ENCODE measurements around the gene DSC3. TPM values are rescaled to one million over a fixed set of nuclear protein-coding genes. Genes with fewer than 3 reads are reported as not detected.

DSC3 gene
- polyA plus RNA-seq, 2 of the 4 experiments (the other 2 are of a cell fraction), result 0.76 to 2.2 TPM

- ATAC-seq (no peak), FAIRE-seq (no peak), DNase-seq (ENCODE audit: low read depth in 1 of 2, low spot score in 1 of 2) (no peak)
- Histone ChIP-seq H3K4me3 (no peak overlapping the region), H3K27ac (no peak overlapping the region), H3K4me1 (no peaks in the 10 kb centered on the region), H3K9me3 (no peaks in the 10 kb centered on the region), H3K4me2 (no peak overlapping the region)
- ChIA-PET CTCF (no interaction called here), POLR2A (no interaction called here)
- TF ChIP-seq, protein P1, sequence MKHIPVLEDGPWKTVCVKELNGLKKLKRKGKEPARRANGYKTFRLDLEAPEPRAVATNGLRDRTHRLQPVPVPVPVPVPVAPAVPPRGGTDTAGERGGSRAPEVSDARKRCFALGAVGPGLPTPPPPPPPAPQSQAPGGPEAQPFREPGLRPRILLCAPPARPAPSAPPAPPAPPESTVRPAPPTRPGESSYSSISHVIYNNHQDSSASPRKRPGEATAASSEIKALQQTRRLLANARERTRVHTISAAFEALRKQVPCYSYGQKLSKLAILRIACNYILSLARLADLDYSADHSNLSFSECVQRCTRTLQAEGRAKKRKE (CRISPR knock-in tag; IDR thresholded peaks at IDR 0.05; ENCODE audit: low read depth), result no peak
- TF ChIP-seq EHMT2 (IDR thresholded peaks at IDR 0.05; ENCODE audit: low read depth), result no peak
- TF ChIP-seq CBX8 (IDR thresholded peaks at IDR 0.05), result no peak
- TF ChIP-seq MAZ (IDR thresholded peaks at IDR 0.05; ENCODE audit: borderline replicate concordance, low read depth, low read length), result no peak
- 50% methylated on average over 1 of the region's 1 CpG for WGBS (ENCODE audit: missing lambda C conversion rate)
Measured at GRCh38 chr18:31064130-31064529, 21.6 kb upstream of the DSC3 start.

DNA sequence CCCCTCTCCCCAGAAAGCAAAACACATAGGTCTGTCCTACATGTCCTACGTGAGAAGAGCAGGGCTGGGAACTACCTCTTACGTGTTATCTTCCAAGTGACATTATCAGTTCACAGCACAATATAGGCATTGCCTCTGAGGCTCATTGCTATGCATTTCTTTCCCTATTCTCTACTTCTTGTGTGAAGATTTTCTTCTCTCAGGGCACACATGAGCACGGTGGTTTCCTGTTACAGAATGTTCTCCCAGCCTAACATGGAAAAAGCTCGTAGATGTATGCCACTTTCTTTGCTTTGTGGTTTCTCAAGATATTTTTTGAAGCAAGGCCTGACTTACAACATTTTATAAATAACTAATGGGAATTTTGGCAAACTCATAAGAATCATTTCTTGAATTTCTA is 19.4 kb upstream of the DSC3 start:
- no peak overlapping the region for H3K4me3 ChIP-seq
- TF ChIP-seq CHD4 (IDR thresholded peaks at IDR 0.05; ENCODE audit: borderline replicate concordance) (no peak), GATA3 (IDR thresholded peaks at IDR 0.05; ENCODE audit: borderline replicate concordance) (no peak)
- TF ChIP-seq, protein P2, sequence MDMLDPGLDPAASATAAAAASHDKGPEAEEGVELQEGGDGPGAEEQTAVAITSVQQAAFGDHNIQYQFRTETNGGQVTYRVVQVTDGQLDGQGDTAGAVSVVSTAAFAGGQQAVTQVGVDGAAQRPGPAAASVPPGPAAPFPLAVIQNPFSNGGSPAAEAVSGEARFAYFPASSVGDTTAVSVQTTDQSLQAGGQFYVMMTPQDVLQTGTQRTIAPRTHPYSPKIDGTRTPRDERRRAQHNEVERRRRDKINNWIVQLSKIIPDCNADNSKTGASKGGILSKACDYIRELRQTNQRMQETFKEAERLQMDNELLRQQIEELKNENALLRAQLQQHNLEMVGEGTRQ (IDR thresholded peaks at IDR 0.05), result no peak
- TF ChIP-seq, protein P1 (CRISPR knock-in tag; IDR thresholded peaks at IDR 0.05; ENCODE audit: low read depth), result no peak
- 47% methylated on average over 4 of the region's 4 CpGs for whole genome bisulfite sequencing (ENCODE audit: missing lambda C conversion rate)
- FAIRE-seq, result no peak
- no peak overlapping the region for H3K27ac ChIP-seq
- ChIA-PET POLR2A (no interaction called here), CTCF (interaction anchor here (1.4 kb wide), 1 partner anchor 62 kb away, joined by 3 read pairs; no protein-coding TSS in a partner anchor)
- no peak for ATAC-seq
- no peak for DNase-seq (ENCODE audit: low read depth in 1 of 2, low spot score in 1 of 2)
- H3K9me3 ChIP-seq, result no peaks in the 10 kb centered on the region
- no peak overlapping the region for H3K4me2 ChIP-seq
- no peaks in the 10 kb centered on the region for H3K4me1 ChIP-seq

- H3K4me2 ChIP-seq, result no peak overlapping the region
- H3K4me1 ChIP-seq, result no peaks in the 10 kb centered on the region
- H3K27ac ChIP-seq, result no peak overlapping the region
- ATAC-seq (no peak), DNase-seq (ENCODE audit: low read depth in 1 of 2, low spot score in 1 of 2) (no peak), FAIRE-seq (no peak)
- POLR2A ChIA-PET, result no interaction called here
- H3K9me3 ChIP-seq, result no peaks in the 10 kb centered on the region
- 87% methylated on average over 3 of the region's 3 CpGs for WGBS (ENCODE audit: missing lambda C conversion rate)
- TF ChIP-seq SREBF2 (IDR thresholded peaks at IDR 0.05) (no peak), HDAC2 (IDR thresholded peaks at IDR 0.05) (no peak), EHMT2 (IDR thresholded peaks at IDR 0.05; ENCODE audit: low read depth) (no peak), TP53 (CRISPR knock-in tag; IDR thresholded peaks at IDR 0.05) (no peak), FOXS1 (CRISPR knock-in tag; IDR thresholded peaks at IDR 0.05) (no peak), HEYL (CRISPR knock-in tag; IDR thresholded peaks at IDR 0.05) (no peak), POLR2A (IDR thresholded peaks at IDR 0.05; ENCODE audit: low read length) (no peak), ZFP36 (IDR thresholded peaks at IDR 0.05; ENCODE audit: borderline replicate concordance, partially characterized antibody) (no peak), ZC3H11A (IDR thresholded peaks at IDR 0.05) (no peak), CHD2 (IDR thresholded peaks at IDR 0.05; ENCODE audit: low read length, partially characterized antibody) (no peak), HES2 (IDR thresholded peaks at IDR 0.05) (no peak), RAD21 (conservative IDR thresholded peaks at IDR 0.05 in 1 of 2, IDR thresholded peaks at IDR 0.05 in 1 of 2) (no peak), MAX (IDR thresholded peaks at IDR 0.05) (no peak)
- CTCF ChIA-PET, result no interaction called here
- no peak overlapping the region for H3K4me3 ChIP-seq
Measured at GRCh38 chr18:31058897-31059296, 16.4 kb upstream of the DSC3 start.

DNA sequence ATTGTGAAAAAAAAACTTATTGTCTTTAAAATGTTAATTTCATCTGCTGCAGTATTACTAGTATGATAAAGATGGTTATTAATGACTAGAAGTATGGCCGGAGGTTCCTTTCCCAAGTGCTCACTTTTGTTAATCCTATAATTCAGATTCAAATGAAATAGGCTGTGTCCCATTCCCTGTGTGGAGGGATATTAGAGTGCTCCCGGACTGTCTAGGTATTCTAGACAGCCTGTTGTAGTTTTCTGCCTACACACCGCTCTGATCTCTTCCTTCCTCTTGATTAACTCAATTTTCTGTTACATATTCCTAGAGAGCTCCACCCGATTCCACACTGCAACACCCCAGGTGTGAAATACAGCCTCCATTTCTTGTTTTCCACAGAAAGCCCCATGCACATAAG is 15.4 kb upstream of the DSC3 start:
- ATAC-seq (no peak), FAIRE-seq (no peak), DNase-seq (ENCODE audit: low read depth in 1 of 2, low spot score in 1 of 2) (no peak)
- CTCF ChIA-PET, result no interaction called here
- TF ChIP-seq CHD4 (IDR thresholded peaks at IDR 0.05; ENCODE audit: borderline replicate concordance) (no peak), PBX3 (IDR thresholded peaks at IDR 0.05) (no peak), KDM5A (IDR thresholded peaks at IDR 0.05) (no peak), RFX5 (IDR thresholded peaks at IDR 0.05) (no peak), HDAC2 (IDR thresholded peaks at IDR 0.05) (no peak), RNF2 (IDR thresholded peaks at IDR 0.05; ENCODE audit: borderline replicate concordance, low read depth) (no peak), CBX8 (IDR thresholded peaks at IDR 0.05) (no peak), FOXS1 (CRISPR knock-in tag; IDR thresholded peaks at IDR 0.05) (no peak), RAD21 (conservative IDR thresholded peaks at IDR 0.05 in 1 of 2, IDR thresholded peaks at IDR 0.05 in 1 of 2) (no peak), SMC3 (IDR thresholded peaks at IDR 0.05) (no peak), GATA3 (IDR thresholded peaks at IDR 0.05; ENCODE audit: borderline replicate concordance) (no peak)
- TF ChIP-seq, protein P3, sequence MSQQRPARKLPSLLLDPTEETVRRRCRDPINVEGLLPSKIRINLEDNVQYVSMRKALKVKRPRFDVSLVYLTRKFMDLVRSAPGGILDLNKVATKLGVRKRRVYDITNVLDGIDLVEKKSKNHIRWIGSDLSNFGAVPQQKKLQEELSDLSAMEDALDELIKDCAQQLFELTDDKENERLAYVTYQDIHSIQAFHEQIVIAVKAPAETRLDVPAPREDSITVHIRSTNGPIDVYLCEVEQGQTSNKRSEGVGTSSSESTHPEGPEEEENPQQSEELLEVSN (IDR thresholded peaks at IDR 0.05; ENCODE audit: borderline replicate concordance, low read depth), result no peak
- 75% methylated on average over 4 of the region's 4 CpGs for WGBS (ENCODE audit: missing lambda C conversion rate)
- Histone ChIP-seq H3K27ac (no peak overlapping the region), H3K4me2 (no peak overlapping the region), H3K4me1 (no peaks in the 10 kb centered on the region), H3K9me3 (no peaks in the 10 kb centered on the region), H3K4me3 (no peak overlapping the region)
- POLR2A ChIA-PET, result no interaction called here
